HEK293 (cell line): ENCODE data around the gene SIX2.

Experiments used
- ZNF416 ChIP-seq: fragments of 450-650 bp; formaldehyde crosslinking; IDR thresholded peaks from 2 replicates; pipeline ENCODE4 v1.5.1; 2016; ENCODE audit warnings: missing biosample characterization, missing genetic modification characterization
- ZNF843 ChIP-seq: fragments of 450-650 bp; formaldehyde crosslinking; IDR thresholded peaks from 2 replicates; pipeline ENCODE4 v1.5.1; 2016; ENCODE audit warnings: missing biosample characterization, missing genetic modification characterization
- TF ChIP-seq, protein P1 (sequence below): fragments of 450-650 bp; formaldehyde crosslinking; IDR thresholded peaks from 2 replicates; pipeline ENCODE4 v1.5.1; 2016; ENCODE audit warnings: missing biosample characterization, missing genetic modification characterization

DNA sequence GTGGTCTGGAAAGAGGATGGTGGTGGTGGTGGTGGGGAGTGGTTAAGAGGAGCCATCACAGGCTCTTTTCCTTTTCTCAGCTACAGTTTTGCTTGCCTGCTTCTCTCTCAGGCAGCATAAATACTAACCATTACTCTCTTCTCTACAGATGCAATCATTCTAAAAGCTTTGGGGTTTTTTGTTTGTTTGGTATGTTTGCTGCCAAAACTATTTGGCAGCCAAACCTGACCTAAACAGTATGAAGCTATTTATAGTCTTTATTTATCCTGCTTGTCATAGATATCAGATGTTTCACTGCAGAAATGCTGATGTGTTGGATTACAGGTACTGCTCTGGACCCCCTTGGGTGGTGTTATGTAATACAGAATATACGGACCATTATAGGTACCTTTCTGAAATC lies 52.4 kb downstream of the SIX2 start:
- TF ChIP-seq, protein P1, sequence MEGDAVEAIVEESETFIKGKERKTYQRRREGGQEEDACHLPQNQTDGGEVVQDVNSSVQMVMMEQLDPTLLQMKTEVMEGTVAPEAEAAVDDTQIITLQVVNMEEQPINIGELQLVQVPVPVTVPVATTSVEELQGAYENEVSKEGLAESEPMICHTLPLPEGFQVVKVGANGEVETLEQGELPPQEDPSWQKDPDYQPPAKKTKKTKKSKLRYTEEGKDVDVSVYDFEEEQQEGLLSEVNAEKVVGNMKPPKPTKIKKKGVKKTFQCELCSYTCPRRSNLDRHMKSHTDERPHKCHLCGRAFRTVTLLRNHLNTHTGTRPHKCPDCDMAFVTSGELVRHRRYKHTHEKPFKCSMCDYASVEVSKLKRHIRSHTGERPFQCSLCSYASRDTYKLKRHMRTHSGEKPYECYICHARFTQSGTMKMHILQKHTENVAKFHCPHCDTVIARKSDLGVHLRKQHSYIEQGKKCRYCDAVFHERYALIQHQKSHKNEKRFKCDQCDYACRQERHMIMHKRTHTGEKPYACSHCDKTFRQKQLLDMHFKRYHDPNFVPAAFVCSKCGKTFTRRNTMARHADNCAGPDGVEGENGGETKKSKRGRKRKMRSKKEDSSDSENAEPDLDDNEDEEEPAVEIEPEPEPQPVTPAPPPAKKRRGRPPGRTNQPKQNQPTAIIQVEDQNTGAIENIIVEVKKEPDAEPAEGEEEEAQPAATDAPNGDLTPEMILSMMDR = no peak
- TF ChIP-seq ZNF843 (tag by site-specific recombination) = no peak
- no peak for TF ChIP-seq ZNF416 (tag by site-specific recombination)
